ENCODE results near the gene MED13L. TPM values are rescaled to one million over a fixed set of nuclear protein-coding genes. Genes with fewer than 3 reads are reported as not detected.

Gene MED13L
- total RNA-seq, 1 donor from 2014 or later: 79.3 TPM

GRCh38 chr12:116188581-116188980 lies 88.9 kb downstream of the MED13L start:
- intact Hi-C loops (cut with micrococcal nuclease): no loop called here

DNA sequence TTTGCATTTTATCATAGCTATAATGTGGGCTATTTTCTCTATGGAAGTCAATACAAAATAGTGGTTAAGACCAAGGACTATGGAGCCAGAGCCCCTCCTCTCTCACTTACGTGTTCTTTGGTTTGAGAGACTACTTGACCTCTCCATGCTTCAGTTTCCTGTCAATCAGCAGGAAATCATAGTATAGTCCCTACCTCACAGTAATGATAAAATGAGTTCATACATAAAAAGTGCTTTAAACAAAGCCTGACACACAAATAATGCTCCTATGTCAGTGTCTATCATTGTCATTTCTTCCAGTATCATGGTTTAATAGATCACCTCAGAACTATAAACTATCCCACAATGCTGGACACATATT lies 90.4 kb downstream of the MED13L start:
- intact Hi-C loops (cut with micrococcal nuclease): no loop called here

DNA sequence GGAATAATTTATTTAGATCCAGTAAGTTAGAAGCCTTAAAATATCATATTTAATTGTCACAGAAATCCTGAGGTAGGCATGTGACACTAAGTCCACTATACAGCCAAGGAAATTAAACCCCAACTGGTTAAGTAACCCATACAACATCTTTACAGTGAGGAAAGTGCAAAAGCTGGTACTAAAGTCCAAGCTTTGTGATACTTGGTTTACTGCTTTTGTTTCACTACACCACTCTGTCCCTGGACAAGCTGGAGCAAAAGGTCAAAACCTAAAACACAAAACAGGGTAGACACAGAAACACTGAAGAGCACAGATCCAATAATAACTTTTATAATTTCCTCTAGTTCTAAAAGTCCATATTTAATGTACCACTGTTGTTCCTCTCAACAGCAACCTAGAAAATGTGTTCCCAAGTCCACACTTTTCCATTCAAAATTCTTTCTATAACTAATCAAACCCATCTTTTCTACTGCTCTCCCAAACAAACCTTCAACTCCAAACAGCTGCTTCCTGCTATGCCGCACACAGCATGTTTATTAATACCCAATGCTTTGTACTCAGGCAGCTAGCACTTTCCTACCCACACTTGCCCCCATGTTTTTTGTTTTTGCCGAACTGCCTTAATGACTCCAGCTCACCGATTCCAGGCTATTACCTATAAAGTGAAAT lies 90.9 kb downstream of the MED13L start:
- intact Hi-C loops (cut with micrococcal nuclease): no loop called here

GRCh38 chr12:116184763-116185162 lies 92.7 kb downstream of the MED13L start:
- intact Hi-C loops (cut with micrococcal nuclease): no loop called here

- intact Hi-C loops (cut with micrococcal nuclease): no loop called here
Observed at GRCh38 chr12:116183741-116184141, 93.8 kb downstream of the MED13L start.

GRCh38 chr12:116182359-116183063 lies 95.0 kb downstream of the MED13L start:
- intact Hi-C loops (cut with micrococcal nuclease): no loop called here

GRCh38 chr12:116180448-116180847 lies 97.0 kb downstream of the MED13L start:
- intact Hi-C loops (cut with micrococcal nuclease): no loop called here

GRCh38 chr12:116179384-116179783 lies 98.1 kb downstream of the MED13L start:
- intact Hi-C loops (cut with micrococcal nuclease): no loop called here

- intact Hi-C loops (cut with micrococcal nuclease): no loop called here
Observed at GRCh38 chr12:116177017-116177416, 100.5 kb downstream of the MED13L start.

DNA sequence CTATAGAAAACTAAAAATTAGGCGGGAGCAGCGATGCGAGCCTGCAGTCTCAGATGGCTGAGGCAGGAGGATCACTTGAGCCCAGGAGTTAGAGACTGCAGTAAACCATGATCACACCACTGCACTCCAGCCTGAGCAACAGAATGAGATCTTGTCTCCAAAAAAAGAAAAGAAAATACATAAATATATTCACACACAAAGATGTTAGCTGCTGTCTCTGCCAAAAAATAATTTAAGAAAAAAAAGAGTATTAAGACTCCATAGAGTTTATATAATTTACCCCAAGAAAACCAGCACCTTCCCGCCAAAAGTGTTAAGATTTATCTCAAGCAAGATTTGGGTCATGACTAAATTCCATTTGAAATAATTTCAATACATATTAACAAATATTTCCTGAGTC lies 102.6 kb downstream of the MED13L start:
- intact Hi-C loops (cut with micrococcal nuclease): no loop called here

- intact Hi-C loops (cut with micrococcal nuclease): no loop called here
Observed at GRCh38 chr12:116174006-116174405, 103.5 kb downstream of the MED13L start.

DNA sequence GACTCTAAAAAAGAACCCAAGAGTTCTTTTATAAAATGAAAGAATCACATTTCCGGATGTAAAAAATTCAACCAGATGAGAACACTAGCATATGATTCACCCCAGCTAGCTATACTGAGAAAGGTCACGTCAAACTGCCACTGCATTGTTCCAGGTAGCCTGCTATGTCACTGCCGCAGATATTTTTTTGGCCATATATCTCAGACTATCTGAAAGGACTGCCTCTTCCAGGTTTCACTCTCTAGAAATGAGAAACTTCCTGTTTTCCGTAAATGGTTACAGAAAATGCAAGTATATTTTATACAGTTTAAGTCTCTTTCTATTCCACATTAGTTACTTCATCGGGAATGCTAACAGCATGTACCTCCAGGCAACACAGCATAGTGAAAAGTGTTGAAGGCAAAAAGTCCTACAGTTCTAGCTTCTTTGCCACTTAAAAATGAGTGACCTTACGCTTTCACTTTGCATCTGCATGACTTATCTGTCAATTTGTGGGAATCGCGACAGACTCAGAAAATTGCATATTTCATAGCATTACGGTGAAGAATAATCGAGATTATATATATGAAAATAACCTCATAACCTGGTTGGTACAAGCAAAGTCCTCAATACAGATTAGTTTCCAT lies 105.2 kb downstream of the MED13L start:
- intact Hi-C loops (cut with micrococcal nuclease): loop anchor here (2.0 kb wide), 2 partner anchors 30 to 104 kb away; partner anchors contain the start of gene MED13L

- intact Hi-C loops (cut with micrococcal nuclease): no loop called here
Observed at GRCh38 chr12:116171549-116171948, 105.9 kb downstream of the MED13L start.

- intact Hi-C loops (cut with micrococcal nuclease): no loop called here
Observed at GRCh38 chr12:116169071-116169470, 108.4 kb downstream of the MED13L start.

- intact Hi-C loops (cut with micrococcal nuclease): no loop called here
Observed at GRCh38 chr12:116166306-116166705, 111.2 kb downstream of the MED13L start.

GRCh38 chr12:116165036-116165425 lies 112.5 kb downstream of the MED13L start:
- intact Hi-C loops (cut with micrococcal nuclease): no loop called here

DNA sequence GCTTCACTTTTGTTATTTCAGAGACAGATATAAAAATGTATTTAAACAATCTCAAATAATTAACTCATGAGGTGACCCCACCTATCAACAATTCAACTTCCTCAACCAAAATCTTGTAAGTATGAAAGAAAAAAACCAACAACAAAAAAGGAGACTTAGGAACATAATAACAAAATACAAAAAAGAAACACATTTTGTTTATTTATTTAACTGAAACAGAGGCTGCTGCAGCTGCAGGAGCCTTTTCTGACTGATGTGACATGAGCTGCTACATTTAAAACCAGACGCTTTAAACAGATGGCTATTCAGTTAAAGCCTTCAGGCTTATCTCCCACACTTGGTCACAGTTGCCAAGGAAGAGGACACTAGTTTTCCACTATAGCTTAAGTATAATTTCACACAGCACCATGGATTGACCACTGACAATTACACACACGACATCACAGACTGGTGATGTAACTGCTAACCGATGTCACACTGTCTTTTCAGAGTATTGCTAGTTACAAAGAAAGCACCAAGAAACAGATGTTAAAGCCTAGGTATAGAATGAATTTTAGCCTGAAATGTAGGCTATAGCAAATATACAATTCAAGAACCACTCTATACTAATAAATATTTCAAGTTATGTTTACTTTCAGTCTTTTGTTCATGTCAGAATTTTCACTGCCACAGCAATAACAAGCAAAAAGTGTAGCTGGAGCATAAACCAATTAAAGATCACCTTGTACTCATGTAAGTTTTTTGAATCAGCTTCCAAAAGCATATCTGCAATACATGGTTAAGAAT lies 113.0 kb downstream of the MED13L start:
- intact Hi-C loops (cut with micrococcal nuclease): no loop called here

DNA sequence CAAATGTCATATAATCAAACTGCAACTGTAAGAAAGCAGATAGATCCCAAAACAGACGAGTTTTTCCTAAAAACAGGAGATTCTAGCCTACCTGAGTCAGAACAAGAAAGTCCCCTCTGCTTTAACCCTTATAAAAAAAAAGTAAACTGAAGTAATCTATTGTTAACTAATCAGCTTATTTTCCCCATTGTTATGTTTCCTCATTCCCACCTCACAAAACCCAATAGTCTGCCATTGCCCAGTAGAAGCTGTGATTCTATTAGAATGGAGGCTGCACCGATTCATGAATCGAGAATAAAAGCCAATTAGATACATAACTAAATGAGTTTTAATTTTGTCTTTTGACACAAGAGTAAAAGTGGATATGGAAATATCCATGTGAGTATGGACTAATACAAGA lies 115.4 kb downstream of the MED13L start:
- intact Hi-C loops (cut with micrococcal nuclease): no loop called here

GRCh38 chr12:116161588-116161987 lies 115.9 kb downstream of the MED13L start:
- intact Hi-C loops (cut with micrococcal nuclease): no loop called here

DNA sequence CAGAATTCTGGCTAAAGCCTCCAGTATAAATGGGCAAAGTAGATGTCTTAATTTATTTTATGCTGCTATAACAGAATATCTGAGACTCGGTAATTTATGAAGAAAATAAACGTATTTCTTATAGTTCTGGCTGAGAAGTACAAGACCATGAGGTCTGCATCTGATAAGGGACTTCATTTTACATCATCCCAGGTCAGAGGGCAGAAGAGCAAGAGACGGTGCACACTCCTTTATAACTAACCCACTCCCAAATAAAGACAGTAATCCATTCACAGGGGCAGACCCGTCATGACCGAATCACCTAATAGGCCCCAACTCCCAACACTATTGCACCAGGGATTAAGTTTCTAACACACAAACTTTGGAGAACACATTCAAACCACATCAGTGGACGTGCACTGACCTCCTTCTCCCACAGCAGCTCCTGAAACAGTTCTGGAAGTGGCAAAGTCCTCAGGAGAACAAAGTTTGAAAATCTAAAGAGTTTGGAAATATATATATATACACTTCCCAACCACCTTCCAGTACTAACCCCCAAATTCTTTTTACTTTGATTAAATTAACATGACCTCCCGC lies 116.5 kb downstream of the MED13L start:
- intact Hi-C loops (cut with micrococcal nuclease): no loop called here

DNA sequence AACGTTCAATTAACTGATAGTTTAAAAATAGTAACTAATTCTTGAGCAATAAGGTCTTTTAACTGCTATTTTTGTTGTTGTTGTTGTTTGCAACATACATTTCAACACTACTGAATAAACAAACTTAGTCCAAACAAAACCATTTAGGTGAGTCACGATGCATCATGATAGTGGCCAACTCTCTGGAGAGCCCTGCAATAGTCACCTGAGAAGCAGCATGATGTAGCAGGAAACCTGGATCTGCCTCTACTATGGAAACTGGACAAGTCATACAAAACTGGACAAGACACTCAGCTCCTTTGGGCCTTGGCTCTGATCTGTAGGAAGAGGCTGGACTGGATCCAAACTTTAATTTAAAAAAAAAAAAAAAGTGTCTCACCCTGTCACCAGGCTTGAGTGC lies 117.3 kb downstream of the MED13L start:
- intact Hi-C loops (cut with micrococcal nuclease): no loop called here
